Measurements from ENCODE around the gene KMO.

KMO gene

DNA sequence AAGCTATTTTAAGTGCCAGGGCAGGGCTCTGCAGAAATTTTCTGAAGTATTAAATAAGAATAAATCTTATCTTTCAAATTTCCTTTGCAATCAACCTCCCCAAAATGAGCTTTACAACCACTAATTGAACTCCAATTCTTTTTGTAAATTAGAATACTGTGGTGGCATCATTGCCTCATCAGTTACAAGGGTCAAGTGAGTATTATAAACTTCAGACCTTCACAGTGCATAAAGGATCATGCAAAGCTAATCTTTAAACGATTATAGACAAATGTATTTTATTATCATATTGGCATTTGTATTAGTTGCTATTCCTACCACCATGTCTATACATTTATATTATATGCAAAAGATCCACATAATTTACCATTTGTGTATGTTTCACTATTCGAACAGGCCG is 100.8 kb downstream of the KMO start:
- Histone ChIP-seq H3K36me3 (no peaks in the 10 kb centered on the region; the same call in 1 of the 2 replicates), H3K27ac (no peak overlapping the region), H3K4me3 (ENCODE audit: low read depth, low read length) (no peak overlapping the region), H3K27me3 (ENCODE audit: insufficient read depth, low read depth, severe bottlenecking) (no peaks in the 10 kb centered on the region), H3K9me3 (ENCODE audit: severe bottlenecking) (no peaks in the 10 kb centered on the region)
- no peak for DNase-seq
- TF ChIP-seq, protein P1, sequence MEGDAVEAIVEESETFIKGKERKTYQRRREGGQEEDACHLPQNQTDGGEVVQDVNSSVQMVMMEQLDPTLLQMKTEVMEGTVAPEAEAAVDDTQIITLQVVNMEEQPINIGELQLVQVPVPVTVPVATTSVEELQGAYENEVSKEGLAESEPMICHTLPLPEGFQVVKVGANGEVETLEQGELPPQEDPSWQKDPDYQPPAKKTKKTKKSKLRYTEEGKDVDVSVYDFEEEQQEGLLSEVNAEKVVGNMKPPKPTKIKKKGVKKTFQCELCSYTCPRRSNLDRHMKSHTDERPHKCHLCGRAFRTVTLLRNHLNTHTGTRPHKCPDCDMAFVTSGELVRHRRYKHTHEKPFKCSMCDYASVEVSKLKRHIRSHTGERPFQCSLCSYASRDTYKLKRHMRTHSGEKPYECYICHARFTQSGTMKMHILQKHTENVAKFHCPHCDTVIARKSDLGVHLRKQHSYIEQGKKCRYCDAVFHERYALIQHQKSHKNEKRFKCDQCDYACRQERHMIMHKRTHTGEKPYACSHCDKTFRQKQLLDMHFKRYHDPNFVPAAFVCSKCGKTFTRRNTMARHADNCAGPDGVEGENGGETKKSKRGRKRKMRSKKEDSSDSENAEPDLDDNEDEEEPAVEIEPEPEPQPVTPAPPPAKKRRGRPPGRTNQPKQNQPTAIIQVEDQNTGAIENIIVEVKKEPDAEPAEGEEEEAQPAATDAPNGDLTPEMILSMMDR (IDR thresholded peaks at IDR 0.05; ENCODE audit: low read depth, low read length), result no peak

DNA sequence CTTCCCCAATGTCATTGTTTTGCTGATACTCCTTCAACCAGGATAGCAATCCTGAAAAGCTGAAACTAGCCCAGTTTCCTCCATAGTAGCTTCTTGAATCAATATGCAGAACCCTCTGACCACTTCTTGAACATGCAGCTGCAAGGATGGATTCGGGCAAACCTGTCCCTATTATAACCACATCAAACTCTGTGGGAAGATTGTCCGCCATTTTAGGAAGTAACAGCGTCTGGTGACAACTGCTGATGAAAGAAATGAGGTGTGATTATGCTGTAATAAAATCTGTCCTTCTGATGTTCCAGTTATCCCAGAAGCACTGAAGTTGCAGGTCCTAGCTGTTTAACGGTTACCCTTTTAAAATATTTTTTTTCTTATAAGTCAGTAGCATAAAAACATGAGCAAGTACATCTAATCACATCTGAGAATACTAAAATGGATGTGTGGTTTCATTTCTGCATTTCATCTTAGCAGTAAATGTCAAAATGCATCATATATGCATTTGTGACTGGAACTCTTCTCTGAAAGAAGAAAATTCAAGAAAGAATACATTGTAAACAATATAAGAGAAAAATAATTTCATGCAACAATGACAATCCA is 103.5 kb downstream of the KMO start:
- TF ChIP-seq, protein P1 (IDR thresholded peaks at IDR 0.05; ENCODE audit: low read depth, low read length), result no peak

DNA sequence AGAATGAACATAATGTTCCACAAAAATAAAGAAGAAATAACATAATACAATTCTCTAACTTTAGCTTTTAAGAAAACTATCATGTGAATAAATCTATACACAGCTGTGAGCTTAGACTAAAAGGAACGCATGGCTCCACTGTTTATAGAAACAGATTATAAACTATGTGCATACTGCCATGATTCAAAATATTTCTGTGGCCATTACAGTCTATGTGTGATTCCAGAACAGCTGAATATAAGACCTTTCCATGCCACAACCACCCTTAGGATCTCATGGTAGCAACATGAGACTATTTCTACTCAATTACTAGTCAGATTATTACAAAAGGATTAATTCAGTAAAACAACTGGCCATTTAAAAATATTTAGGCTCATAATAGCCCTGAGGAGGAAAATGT is 104.1 kb downstream of the KMO start:
- H3K9me3 ChIP-seq (ENCODE audit: severe bottlenecking), result peaks cover 8% of the 10 kb centered on the region
- no peak for DNase-seq
- H3K36me3 ChIP-seq, result no peaks in the 10 kb centered on the region; the same call in 1 of the 2 replicates
- no peak overlapping the region for H3K4me3 ChIP-seq (ENCODE audit: low read depth, low read length)
- no peak overlapping the region for H3K27ac ChIP-seq
- TF ChIP-seq, protein P1 (IDR thresholded peaks at IDR 0.05; ENCODE audit: low read depth, low read length), result no peak
- H3K27me3 ChIP-seq (ENCODE audit: insufficient read depth, low read depth, severe bottlenecking), result no peaks in the 10 kb centered on the region

More for the DNA sequence above, 103.5 kb downstream of the KMO start:
- Histone ChIP-seq H3K27me3 (ENCODE audit: insufficient read depth, low read depth, severe bottlenecking) (no peaks in the 10 kb centered on the region), H3K36me3 (no peaks in the 10 kb centered on the region; the same call in 1 of the 2 replicates), H3K4me3 (ENCODE audit: low read depth, low read length) (no peak overlapping the region), H3K27ac (no peak overlapping the region), H3K9me3 (ENCODE audit: severe bottlenecking) (peaks cover 2% of the 10 kb centered on the region)
- DNase-seq, result no peak

DNA sequence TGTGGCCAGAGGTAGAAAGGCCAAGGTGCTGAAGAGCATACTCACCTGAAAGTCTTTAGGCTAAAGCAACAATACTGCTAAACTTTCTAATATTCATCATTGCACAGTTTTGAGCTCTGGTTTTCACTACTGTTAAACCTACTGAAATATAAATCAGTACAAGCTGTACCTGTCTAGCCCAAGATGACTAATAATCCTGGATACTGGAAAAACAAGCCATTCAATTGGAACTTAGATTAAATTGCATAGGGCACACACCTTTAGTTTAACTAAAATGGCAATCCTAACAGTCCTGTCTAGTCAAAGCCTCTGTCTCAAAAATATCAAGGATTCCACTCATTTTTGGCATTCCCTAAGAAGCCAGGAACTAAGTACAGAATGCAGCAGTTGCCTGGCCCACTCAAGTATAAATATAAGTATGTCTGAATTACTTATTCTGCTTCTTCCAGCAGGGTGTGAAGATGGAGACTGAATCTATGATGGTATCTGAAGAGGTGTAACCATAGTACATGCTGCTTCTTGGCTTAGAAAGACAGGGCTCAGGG is 104.9 kb downstream of the KMO start:
- no peak for DNase-seq
- TF ChIP-seq, protein P1 (IDR thresholded peaks at IDR 0.05; ENCODE audit: low read depth, low read length), result no peak
- Histone ChIP-seq H3K36me3 (no peaks in the 10 kb centered on the region; the same call in 1 of the 2 replicates), H3K27me3 (ENCODE audit: insufficient read depth, low read depth, severe bottlenecking) (no peaks in the 10 kb centered on the region), H3K27ac (no peak overlapping the region), H3K9me3 (ENCODE audit: severe bottlenecking) (peaks cover 13% of the 10 kb centered on the region), H3K4me3 (ENCODE audit: low read depth, low read length) (no peak overlapping the region)

DNA sequence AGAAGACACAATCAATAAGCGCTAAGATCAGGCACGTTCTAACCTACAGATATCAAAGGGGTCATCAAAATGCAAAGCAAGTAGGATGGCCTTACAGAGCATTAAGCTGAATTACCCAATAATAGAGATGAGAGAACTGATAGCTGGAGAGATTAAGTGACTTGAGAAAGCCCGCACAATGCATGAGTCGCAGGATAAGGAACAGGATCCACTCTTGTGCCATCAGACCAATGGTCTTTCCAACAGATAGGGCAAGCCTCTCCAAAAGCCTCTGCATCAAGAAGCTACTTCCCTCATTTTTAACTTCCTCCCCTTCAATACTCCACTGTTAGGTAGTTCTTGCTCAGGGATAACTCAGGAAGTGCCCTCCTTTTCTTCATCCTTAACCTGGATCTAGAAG is 105.4 kb downstream of the KMO start:
- Histone ChIP-seq H3K9me3 (ENCODE audit: severe bottlenecking) (peaks cover 13% of the 10 kb centered on the region), H3K36me3 (no peaks in the 10 kb centered on the region; the same call in 1 of the 2 replicates), H3K27me3 (ENCODE audit: insufficient read depth, low read depth, severe bottlenecking) (no peaks in the 10 kb centered on the region), H3K27ac (no peak overlapping the region), H3K4me3 (ENCODE audit: low read depth, low read length) (no peak overlapping the region)
- no peak for DNase-seq
- TF ChIP-seq, protein P1 (IDR thresholded peaks at IDR 0.05; ENCODE audit: low read depth, low read length), result no peak
